Type B pancreatic cell (in vitro differentiated cells): ENCODE results near the gene OTUB1. TPM values are rescaled to one million over a fixed set of nuclear protein-coding genes. Genes with fewer than 3 reads are reported as not detected.
A peak's percentile ranks its signal among the peaks of the same experiment; 100 is the strongest.
"Not testable (repeated sequence)": the region's sequence is repeated elsewhere in the genome, so short reads cannot be mapped to it uniquely, and the experiment has no call there.

Experiments used
- DNase-seq: peaks from one replicate; pipeline ENCODE4 v3.0.0; 2021; ENCODE audit warnings: mixed read lengths; ENCODE audit not compliant: unreplicated experiment; ENCODE audit errors: extremely low spot score
- H3K27ac Mint-ChIP-seq: 2 replicates; pipeline ENCODE4 v1.8.0; 2021; ENCODE audit warnings: mild to moderate bottlenecking, mixed read lengths
- H3K27me3 Mint-ChIP-seq: 2 replicates; pipeline ENCODE4 v1.8.0; 2021; ENCODE audit warnings: mixed read lengths
- H3K36me3 Mint-ChIP-seq: 2 replicates; pipeline ENCODE4 v1.8.0; 2021; ENCODE audit warnings: mixed read lengths
- H3K4me1 Mint-ChIP-seq: one replicate; pipeline ENCODE4 v1.8.0; 2021; ENCODE audit warnings: mixed read lengths; ENCODE audit not compliant: unreplicated experiment
- H3K4me3 Mint-ChIP-seq: 2 replicates; pipeline ENCODE4 v1.8.0; 2021; ENCODE audit warnings: mild to moderate bottlenecking, mixed read lengths
- H3K9me3 Mint-ChIP-seq: 2 replicates; pipeline ENCODE4 v1.8.0; 2021; ENCODE audit warnings: mixed read lengths
- total RNA-seq: library from RNA; stranded (reverse); gene quantifications from 2 replicates; pipeline ENCODE4 v1.2.1, GENCODE V29; 2021; ENCODE audit warnings: low replicate concordance
- TF ChIP-seq, protein P1 (sequence below): fragments of 200-600 bp; sonication (generic); conservative IDR thresholded peaks from 2 replicates; pipeline ENCODE4 v1.5.0; 2021; ENCODE audit warnings: antibody characterized with exemption, mild to moderate bottlenecking

OTUB1 gene
- total RNA-seq, 1 donor from 2014 or later: 105 TPM

DNA sequence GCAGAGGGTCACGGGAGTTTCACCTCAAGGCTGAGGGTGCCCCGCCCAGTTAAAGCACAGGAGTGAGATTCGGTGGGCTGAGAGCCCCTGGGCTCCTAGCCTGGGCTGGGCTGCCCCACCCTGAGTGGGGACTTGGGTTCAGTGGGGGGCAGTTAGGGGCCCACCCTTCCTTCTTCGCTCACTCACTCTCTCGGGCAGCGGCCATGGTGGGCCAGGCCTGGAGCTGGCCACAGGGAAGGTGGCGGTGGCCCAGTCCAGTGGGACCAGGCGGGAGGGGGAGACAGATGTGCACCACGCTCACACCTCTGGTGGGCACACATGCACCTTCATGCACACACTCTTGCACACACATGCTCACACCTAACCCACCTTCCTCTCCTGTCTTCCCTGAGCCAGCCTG, 55.6 kb downstream of the OTUB1 start:
- Mint-ChIP-seq H3K4me1 (peaks cover 16% of the 10 kb centered on the region), H3K27me3 (peaks cover 28% of the 10 kb centered on the region), H3K27ac (no peak overlapping the region), H3K9me3 (no peaks in the 10 kb centered on the region), H3K4me3 (no peak overlapping the region), H3K36me3 (no peaks in the 10 kb centered on the region)
- no peak for DNase-seq
- TF ChIP-seq, protein P1, sequence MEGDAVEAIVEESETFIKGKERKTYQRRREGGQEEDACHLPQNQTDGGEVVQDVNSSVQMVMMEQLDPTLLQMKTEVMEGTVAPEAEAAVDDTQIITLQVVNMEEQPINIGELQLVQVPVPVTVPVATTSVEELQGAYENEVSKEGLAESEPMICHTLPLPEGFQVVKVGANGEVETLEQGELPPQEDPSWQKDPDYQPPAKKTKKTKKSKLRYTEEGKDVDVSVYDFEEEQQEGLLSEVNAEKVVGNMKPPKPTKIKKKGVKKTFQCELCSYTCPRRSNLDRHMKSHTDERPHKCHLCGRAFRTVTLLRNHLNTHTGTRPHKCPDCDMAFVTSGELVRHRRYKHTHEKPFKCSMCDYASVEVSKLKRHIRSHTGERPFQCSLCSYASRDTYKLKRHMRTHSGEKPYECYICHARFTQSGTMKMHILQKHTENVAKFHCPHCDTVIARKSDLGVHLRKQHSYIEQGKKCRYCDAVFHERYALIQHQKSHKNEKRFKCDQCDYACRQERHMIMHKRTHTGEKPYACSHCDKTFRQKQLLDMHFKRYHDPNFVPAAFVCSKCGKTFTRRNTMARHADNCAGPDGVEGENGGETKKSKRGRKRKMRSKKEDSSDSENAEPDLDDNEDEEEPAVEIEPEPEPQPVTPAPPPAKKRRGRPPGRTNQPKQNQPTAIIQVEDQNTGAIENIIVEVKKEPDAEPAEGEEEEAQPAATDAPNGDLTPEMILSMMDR: no peak

DNA sequence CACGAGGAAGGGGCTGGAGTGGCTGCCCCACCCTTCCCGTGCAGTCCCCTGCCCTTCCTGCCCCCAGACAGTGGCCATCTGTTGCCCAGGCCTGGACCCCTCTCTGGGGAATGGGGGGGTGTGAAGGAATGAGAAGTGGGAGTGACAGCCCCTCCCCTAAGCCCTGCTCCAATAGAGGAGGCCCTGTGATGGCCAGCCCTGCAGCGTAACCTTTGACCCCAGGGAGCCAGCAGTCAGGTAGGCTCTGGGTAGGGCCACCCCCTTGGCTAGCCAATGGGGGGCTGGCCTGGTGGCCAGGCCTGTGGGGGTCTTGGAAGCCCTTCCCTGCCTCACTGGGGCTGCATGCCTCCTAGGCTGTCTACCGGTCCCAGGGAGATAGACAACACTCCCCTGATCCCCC, 56.1 kb downstream of the OTUB1 start:
- H3K27ac Mint-ChIP-seq: no peak overlapping the region
- no peak for DNase-seq
- H3K27me3 Mint-ChIP-seq: peaks cover 26% of the 10 kb centered on the region
- no peaks in the 10 kb centered on the region for H3K36me3 Mint-ChIP-seq
- no peaks in the 10 kb centered on the region for H3K9me3 Mint-ChIP-seq
- H3K4me1 Mint-ChIP-seq: peaks cover 16% of the 10 kb centered on the region
- H3K4me3 Mint-ChIP-seq: no peak overlapping the region
- TF ChIP-seq, protein P1: no peak

DNA sequence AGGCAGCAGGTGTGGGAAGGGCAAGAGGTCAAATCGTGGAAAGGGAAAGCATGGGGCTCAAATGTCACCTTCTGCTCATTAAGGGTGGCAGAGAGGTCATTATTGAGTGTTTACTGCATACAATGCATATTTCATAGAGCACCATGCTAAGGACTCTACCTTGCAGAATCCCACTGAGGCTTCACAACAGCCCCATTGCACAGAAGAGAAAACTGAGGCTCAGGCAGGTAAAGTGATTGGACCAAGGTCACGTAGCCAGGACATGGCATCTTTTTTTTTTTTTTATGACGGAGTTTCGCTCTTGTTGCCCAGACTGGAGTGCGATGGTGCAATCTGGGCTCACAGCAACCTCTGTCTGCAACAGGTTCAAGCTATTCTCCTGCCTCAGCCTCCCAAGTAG, 57.3 kb downstream of the OTUB1 start:
- H3K9me3 Mint-ChIP-seq: no peaks in the 10 kb centered on the region
- peaks cover 16% of the 10 kb centered on the region for H3K4me1 Mint-ChIP-seq
- no peak overlapping the region for H3K27ac Mint-ChIP-seq
- no peaks in the 10 kb centered on the region for H3K36me3 Mint-ChIP-seq
- no peak for DNase-seq
- no peak overlapping the region for H3K4me3 Mint-ChIP-seq
- peaks cover 14% of the 10 kb centered on the region for H3K27me3 Mint-ChIP-seq
- TF ChIP-seq, protein P1: no peak

DNA sequence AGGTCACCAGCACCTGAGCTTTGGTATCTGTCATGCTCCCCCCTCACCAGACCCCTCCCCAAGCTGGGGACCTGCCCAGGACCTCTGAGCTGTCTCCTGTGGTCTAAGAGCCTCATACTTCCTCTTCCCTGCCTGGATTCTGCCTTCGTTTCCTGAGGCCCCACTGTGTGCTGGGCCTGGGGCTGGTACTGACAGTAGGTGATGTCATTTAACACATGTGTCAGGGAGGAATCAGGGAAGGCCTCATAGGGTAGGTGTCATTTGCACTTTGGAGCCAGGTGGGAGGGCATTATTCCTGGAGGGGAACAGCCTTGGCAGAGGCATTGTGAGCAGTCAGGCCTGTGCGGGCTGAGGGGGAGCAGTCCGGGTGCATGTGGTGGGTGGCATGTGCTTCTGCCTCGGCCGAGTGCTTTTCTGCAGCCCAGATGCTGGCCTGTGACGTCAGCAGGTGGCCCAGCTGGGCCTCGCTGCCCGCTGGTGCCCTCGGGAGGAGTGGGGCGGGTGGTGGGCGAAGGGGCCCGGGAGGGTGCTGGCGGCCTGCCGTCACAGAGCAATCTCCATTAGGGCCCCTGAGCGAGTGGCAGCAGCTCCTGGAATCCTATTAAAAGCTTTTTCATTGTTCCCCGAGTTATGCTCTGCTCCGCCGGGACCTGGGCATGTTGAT, 58.6 kb downstream of the OTUB1 start:
- Mint-ChIP-seq H3K4me3 (no peak overlapping the region), H3K36me3 (no peaks in the 10 kb centered on the region), H3K9me3 (no peaks in the 10 kb centered on the region), H3K27me3 (peaks cover 9% of the 10 kb centered on the region), H3K4me1 (peaks cover 16% of the 10 kb centered on the region), H3K27ac (peak overlapping the region; percentile 69)
- no peak for DNase-seq
- TF ChIP-seq, protein P1: no peak

DNA sequence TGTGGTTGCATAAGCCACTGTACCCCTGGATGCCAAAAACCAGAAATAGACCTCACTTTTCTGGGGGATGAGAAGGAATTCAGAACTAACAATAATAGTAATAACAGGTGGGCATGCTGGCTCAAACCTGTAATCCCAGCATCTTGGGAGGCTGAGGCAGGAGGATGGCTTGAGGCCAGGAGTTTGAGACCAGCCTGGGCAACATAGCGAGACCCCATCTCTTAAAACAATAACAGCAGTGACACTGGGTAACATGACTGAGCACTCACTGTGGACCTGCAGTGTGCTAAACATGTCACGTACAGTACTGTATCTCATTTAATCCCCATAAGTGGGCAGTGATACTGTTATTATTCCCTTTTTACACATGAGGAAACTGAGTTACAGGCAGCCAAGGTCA, 59.5 kb downstream of the OTUB1 start:
- Mint-ChIP-seq H3K27me3 (peaks cover 1% of the 10 kb centered on the region), H3K27ac (no peak overlapping the region), H3K4me1 (peaks cover 16% of the 10 kb centered on the region), H3K36me3 (no peaks in the 10 kb centered on the region), H3K4me3 (no peak overlapping the region), H3K9me3 (no peaks in the 10 kb centered on the region)
- TF ChIP-seq, protein P1: no peak
- no peak for DNase-seq

DNA sequence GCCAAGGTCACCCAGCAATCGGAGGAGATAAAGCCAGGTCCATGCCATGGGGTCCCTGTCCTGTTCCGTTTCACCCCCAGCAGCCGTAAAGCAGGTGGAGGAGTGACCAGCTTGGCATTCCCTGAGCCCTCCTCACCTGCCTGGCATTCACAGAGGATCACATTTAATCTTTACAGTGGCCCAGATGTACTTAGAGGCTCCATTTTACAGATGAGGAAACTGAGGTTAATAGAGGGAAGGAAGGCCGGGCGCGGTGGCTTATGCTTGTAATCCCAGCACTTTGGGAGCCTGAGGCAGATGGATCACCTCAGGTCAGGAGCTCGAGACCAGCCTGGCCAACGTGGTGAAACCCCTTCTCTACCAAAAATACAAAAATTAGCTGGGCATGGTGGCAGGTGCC, 61.1 kb downstream of the OTUB1 start:
- DNase-seq, H3K4me3 Mint-ChIP-seq, H3K27ac Mint-ChIP-seq, H3K36me3 Mint-ChIP-seq, H3K9me3 Mint-ChIP-seq, H3K27me3 Mint-ChIP-seq: not testable (repeated sequence)
- peaks cover 11% of the 10 kb centered on the region for H3K4me1 Mint-ChIP-seq

Other genes with a start within 250 kb of the OTUB1 start
- gene ZFTA, start 217.7 kb upstream of the OTUB1 start, total RNA-seq: 21.1 and 41.7 TPM in 2 replicates
- gene SPINDOC, start 173.0 kb upstream of the OTUB1 start, total RNA-seq: 33.7 and 61.6 TPM in 2 replicates
- 52.8 and 73.5 TPM in 2 replicates for gene MARK2, start 147.3 kb upstream of the OTUB1 start, total RNA-seq
- 8.1 and 38.1 TPM in 2 replicates for gene RCOR2, start 69.3 kb upstream of the OTUB1 start, total RNA-seq
- gene NAA40, start 47.4 kb upstream of the OTUB1 start, total RNA-seq: 33.8 and 51.2 TPM in 2 replicates
- gene COX8A, start 11.8 kb upstream of the OTUB1 start, total RNA-seq: 307 and 324 TPM in 2 replicates
- 0.26 and 3.0 TPM in 2 replicates for gene FLRT1, start 49.5 kb downstream of the OTUB1 start, total RNA-seq
- 21.1 and 22.3 TPM in 2 replicates for gene MACROD1, start 179.7 kb downstream of the OTUB1 start, total RNA-seq
- 176 and 206 TPM in 2 replicates for gene STIP1, start 199.7 kb downstream of the OTUB1 start, total RNA-seq
- gene FERMT3, start 220.3 kb downstream of the OTUB1 start, total RNA-seq: 3.5 and 6.9 TPM in 2 replicates
- 34.2 and 38.9 TPM in 2 replicates for gene TRPT1, start 239.7 kb downstream of the OTUB1 start, total RNA-seq
- 47.9 and 49.0 TPM in 2 replicates for gene NUDT22, start 239.8 kb downstream of the OTUB1 start, total RNA-seq
- gene DNAJC4, start 244.1 kb downstream of the OTUB1 start, total RNA-seq: 48.2 and 50.8 TPM in 2 replicates
- gene VEGFB, start 248.1 kb downstream of the OTUB1 start, total RNA-seq: 66.3 and 71.8 TPM in 2 replicates